ENCODE results near the gene ADAP1. TPM values are rescaled to one million over a fixed set of nuclear protein-coding genes. Genes with fewer than 3 reads are reported as not detected.
A peak's percentile ranks its signal among the peaks of the same experiment; 100 is the strongest.

The ADAP1 gene
- total RNA-seq, 1 donor from 2014 or later, result 0.30 TPM

DNA sequence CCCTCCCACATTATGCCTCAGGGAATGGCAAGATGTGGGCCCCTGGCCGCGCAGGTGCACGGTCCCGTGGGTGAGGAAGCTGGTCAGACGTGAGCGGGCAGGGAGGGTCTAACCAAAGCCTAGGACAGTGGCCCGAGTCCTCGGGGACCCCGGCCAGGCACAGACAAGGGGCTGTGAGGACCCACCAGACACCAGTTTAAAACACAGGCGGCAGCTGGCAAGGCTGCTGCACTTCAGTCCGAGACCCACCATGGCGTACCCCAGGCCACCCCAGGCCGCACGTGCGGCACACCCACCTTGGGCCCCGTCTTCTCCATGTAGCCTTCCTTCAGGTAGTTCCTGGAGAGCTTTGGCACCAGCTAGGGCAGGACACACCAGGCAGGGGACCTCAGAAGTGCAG, 54.7 kb downstream of the ADAP1 start:
- Mint-ChIP-seq H3K4me3 (no peak overlapping the region), H3K9me3 (no peaks in the 10 kb centered on the region), H3K36me3 (peaks cover 6% of the 10 kb centered on the region), H3K4me1 (peaks cover 4% of the 10 kb centered on the region), H3K27ac (no peak overlapping the region), H3K27me3 (ENCODE audit: insufficient read depth, low read depth) (peaks cover 16% of the 10 kb centered on the region)
- Histone ChIP-seq H3K27ac (no peak overlapping the region), H3F3A (ENCODE audit: low read depth) (no peaks in the 10 kb centered on the region), H2AFZ (replicated peaks) (no peak overlapping the region), H3K9ac (no peak overlapping the region), H3K4me1 (peaks cover 2% of the 10 kb centered on the region), H3K9me3 (ENCODE audit: low read depth) (no peaks in the 10 kb centered on the region), H3K27me3 (peaks cover 10% of the 10 kb centered on the region), H3K36me3 (no peaks in the 10 kb centered on the region), H3K4me3 (no peak overlapping the region), H4K20me1 (ENCODE audit: low read depth) (peaks cover 10% of the 10 kb centered on the region), H3K4me2 (no peak overlapping the region), H3K79me2 (ENCODE audit: low read depth) (no peaks in the 10 kb centered on the region)
- no peak for TF ChIP-seq EZH2 (IDR thresholded peaks at IDR 0.05)
- no peak for TF ChIP-seq CTCF (IDR thresholded peaks at IDR 0.05)
- TF ChIP-seq EZH2phosphoT487 (IDR thresholded peaks at IDR 0.05), result no peak
- no peak for DNase-seq (ENCODE audit: low spot score)

GRCh38 chr7:898855-899681, 55.4 kb downstream of the ADAP1 start:
- Histone ChIP-seq H4K20me1 (ENCODE audit: low read depth) (peaks cover 10% of the 10 kb centered on the region), H3K27ac (no peak overlapping the region), H3K79me2 (ENCODE audit: low read depth) (no peaks in the 10 kb centered on the region), H3K36me3 (no peaks in the 10 kb centered on the region), H3K9ac (no peak overlapping the region), H3K4me2 (no peak overlapping the region), H3K27me3 (peaks cover 2% of the 10 kb centered on the region), H3K4me3 (no peak overlapping the region), H3K9me3 (ENCODE audit: low read depth) (no peaks in the 10 kb centered on the region), H3K4me1 (peaks cover 2% of the 10 kb centered on the region), H2AFZ (replicated peaks) (no peak overlapping the region), H3F3A (ENCODE audit: low read depth) (no peaks in the 10 kb centered on the region)
- no peak overlapping the region for H3K27ac Mint-ChIP-seq
- peak; percentile 31 for DNase-seq (ENCODE audit: low spot score)
- peaks cover 6% of the 10 kb centered on the region for H3K36me3 Mint-ChIP-seq
- TF ChIP-seq EZH2phosphoT487 (IDR thresholded peaks at IDR 0.05), result no peak
- TF ChIP-seq EZH2 (IDR thresholded peaks at IDR 0.05), result no peak
- TF ChIP-seq CTCF (IDR thresholded peaks at IDR 0.05), result no peak
- peaks cover 4% of the 10 kb centered on the region for H3K4me1 Mint-ChIP-seq
- H3K27me3 Mint-ChIP-seq (ENCODE audit: insufficient read depth, low read depth), result peaks cover 14% of the 10 kb centered on the region
- H3K4me3 Mint-ChIP-seq, result no peak overlapping the region
- no peaks in the 10 kb centered on the region for H3K9me3 Mint-ChIP-seq

GRCh38 chr7:898460-898854, 56.0 kb downstream of the ADAP1 start:
- Histone ChIP-seq H3K9ac (no peak overlapping the region), H4K20me1 (ENCODE audit: low read depth) (peaks cover 10% of the 10 kb centered on the region), H3K9me3 (ENCODE audit: low read depth) (no peaks in the 10 kb centered on the region), H2AFZ (replicated peaks) (no peak overlapping the region), H3F3A (ENCODE audit: low read depth) (no peaks in the 10 kb centered on the region), H3K4me1 (peaks cover 2% of the 10 kb centered on the region), H3K27me3 (no peaks in the 10 kb centered on the region), H3K36me3 (no peaks in the 10 kb centered on the region), H3K79me2 (ENCODE audit: low read depth) (no peaks in the 10 kb centered on the region), H3K4me2 (no peak overlapping the region), H3K27ac (no peak overlapping the region), H3K4me3 (no peak overlapping the region)
- TF ChIP-seq CTCF (IDR thresholded peaks at IDR 0.05) (no peak), EZH2 (IDR thresholded peaks at IDR 0.05) (no peak), EZH2phosphoT487 (IDR thresholded peaks at IDR 0.05) (no peak)
- Mint-ChIP-seq H3K27ac (no peak overlapping the region), H3K27me3 (ENCODE audit: insufficient read depth, low read depth) (peaks cover 13% of the 10 kb centered on the region), H3K36me3 (peaks cover 6% of the 10 kb centered on the region), H3K4me1 (peaks cover 4% of the 10 kb centered on the region), H3K9me3 (no peaks in the 10 kb centered on the region), H3K4me3 (no peak overlapping the region)
- no peak for DNase-seq (ENCODE audit: low spot score)
